H1 (cell line): ENCODE data around the gene JDP2. TPM values are rescaled to one million over a fixed set of nuclear protein-coding genes. Genes with fewer than 3 reads are reported as not detected.

Experiments used
- CTCF ChIA-PET: fragments of 300-600 bp; sonication (Branson Sonifier 250); formaldehyde crosslinking; loops from one replicate; lab custom pipeline; 2021; ENCODE audit not compliant: partially characterized antibody; lab: Charles Lee
- POLR2A ChIA-PET: fragments of 300-600 bp; sonication (Branson Sonifier 250); formaldehyde crosslinking; loops from one replicate; lab custom pipeline; 2021; ENCODE audit warnings: inconsistent platforms; ENCODE audit not compliant: partially characterized antibody; lab: Charles Lee
- DNase-seq, 2 experiments: peaks; one replicate each; pipeline versions ENCODE4 v3.0.0 to v3.0.0-alpha.2; 2010 to 2022; ENCODE audit warnings: low spot score in 2 of 2, low read depth in 1 of 2, mixed read lengths in 1 of 2
- FAIRE-seq: peaks from 2 replicates; lab custom pipeline; 2011; peaks lifted over from hg19 to GRCh38; lab: Jason Lieb, UNC
- H2AFZ ChIP-seq: 2 replicates; pipeline ENCODE4 v1.8.1; 2012; ENCODE audit warnings: low read length, inconsistent platforms
- H2AK5ac ChIP-seq: 2 replicates; pipeline ENCODE4 v1.6.1; 2013; ENCODE audit warnings: low read depth, low read length
- H2BK120ac ChIP-seq: replicated peaks from 2 replicates; pipeline ENCODE3; 2013; ENCODE audit warnings: low read depth, low read length, inconsistent platforms
- H2BK12ac ChIP-seq: 2 replicates; pipeline ENCODE4 v1.6.1; 2013; ENCODE audit warnings: low read depth, low read length
- H2BK15ac ChIP-seq: 2 replicates; pipeline ENCODE4 v1.6.1; 2013; ENCODE audit warnings: low read length
- H2BK20ac ChIP-seq: 2 replicates; pipeline ENCODE4 v1.6.1; 2013; ENCODE audit warnings: low read length
- H2BK5ac ChIP-seq: 2 replicates; pipeline ENCODE4 v1.6.1; 2013; ENCODE audit warnings: low read depth, low read length
- H3K14ac ChIP-seq: 2 replicates; pipeline ENCODE4 v1.6.1; 2013; ENCODE audit warnings: inconsistent platforms; ENCODE audit not compliant: insufficient read length
- H3K18ac ChIP-seq: 2 replicates; pipeline ENCODE4 v1.6.1; 2013; ENCODE audit warnings: low read length; ENCODE audit errors: extremely low read depth
- H3K23ac ChIP-seq: 2 replicates; pipeline ENCODE4 v1.6.1; 2013; ENCODE audit warnings: inconsistent platforms; ENCODE audit not compliant: insufficient read length
- H3K23me2 ChIP-seq: 2 replicates; pipeline ENCODE4 v1.6.1; 2013; ENCODE audit warnings: low read depth, low read length
- H3K27ac ChIP-seq: 2 replicates; pipeline ENCODE4 v1.6.1; 2011; ENCODE audit warnings: low read depth, low read length, inconsistent platforms
- H3K27me3 ChIP-seq, 4 experiments: replicated peaks in 1 of 4; 1 replicate in 1 of 4; 2 replicates in 3 of 4; pipeline versions ENCODE4 v1.6.1 to v1.8.1; 2011 to 2013; ENCODE audit warnings: low read length in 3 of 4, mild to moderate bottlenecking in 3 of 4, inconsistent platforms in 2 of 4, mixed read lengths in 2 of 4, moderate library complexity in 1 of 4; ENCODE audit not compliant: control insufficient read depth in 3 of 4, insufficient read depth in 3 of 4; ENCODE audit errors: extremely low read depth in 1 of 4
- H3K36me3 ChIP-seq, 4 experiments: 2 replicates each; pipeline versions ENCODE4 v1.6.1 to v1.8.1; 2011 to 2013; ENCODE audit warnings: mild to moderate bottlenecking in 4 of 4, low read length in 3 of 4, moderate library complexity in 2 of 4, control low read depth in 1 of 4, inconsistent platforms in 1 of 4; ENCODE audit not compliant: insufficient read depth in 4 of 4, control insufficient read depth in 2 of 4
- H3K4ac ChIP-seq: replicated peaks from 2 replicates; pipeline ENCODE3; 2013; ENCODE audit warnings: low read length, low read depth, mixed read lengths, inconsistent platforms; ENCODE audit not compliant: insufficient read length
- H3K4me1 ChIP-seq, 4 experiments: replicated peaks in 1 of 4; 1 replicate in 1 of 4; 2 replicates in 3 of 4; pipeline versions ENCODE4 v1.6.1 to v1.8.1; 2011 to 2013; ENCODE audit warnings: low read length in 3 of 4, inconsistent platforms in 2 of 4, mixed read lengths in 1 of 4; ENCODE audit not compliant: insufficient read depth in 4 of 4, control insufficient read depth in 3 of 4
- H3K4me2 ChIP-seq, 2 experiments: 2 replicates each; pipeline versions ENCODE4 v1.6.1 to v1.8.1; 2011 to 2013; ENCODE audit warnings: low read depth in 2 of 2, low read length in 2 of 2, control low read depth in 1 of 2, inconsistent platforms in 1 of 2, mild to moderate bottlenecking in 1 of 2; ENCODE audit not compliant: insufficient read depth in 1 of 2
- H3K4me3 ChIP-seq, 4 experiments: fragments of 200-600, 300-600 bp in 1 of 4; sonication (generic), shearing (Covaris generic), sonication (Bioruptor Twin) in 1 of 4; 2 replicates each; pipeline versions ENCODE4 v1.5.1 to v1.8.1; 2011 to 2016; ENCODE audit warnings: low read length in 4 of 4, low read depth in 3 of 4, control low read depth in 2 of 4, inconsistent platforms in 2 of 4, mild to moderate bottlenecking in 2 of 4, mixed read lengths in 1 of 4, moderate library complexity in 1 of 4; ENCODE audit not compliant: insufficient read depth in 2 of 4; ENCODE audit errors: extremely low read depth in 1 of 4
- H3K56ac ChIP-seq: replicated peaks from 2 replicates; pipeline ENCODE3; 2013; ENCODE audit warnings: low read depth, mild to moderate bottlenecking, mixed read lengths, low read length, inconsistent platforms; ENCODE audit not compliant: insufficient read length
- H3K79me1 ChIP-seq: 2 replicates; pipeline ENCODE4 v1.6.1; 2013; ENCODE audit warnings: low read depth, low read length, control low read depth
- H3K79me2 ChIP-seq, 2 experiments: 2 replicates each; pipeline versions ENCODE4 v1.6.1 to v1.8.1; 2012 to 2013; ENCODE audit warnings: low read length in 2 of 2, mild to moderate bottlenecking in 2 of 2, inconsistent platforms in 1 of 2; ENCODE audit not compliant: insufficient read depth in 2 of 2, control insufficient read depth in 1 of 2
- H3K9ac ChIP-seq, 4 experiments: replicated peaks in 1 of 4; 1 replicate in 1 of 4; 2 replicates in 3 of 4; pipeline versions ENCODE4 v1.6.1 to v1.8.1; 2011 to 2013; ENCODE audit warnings: low read depth in 3 of 4, low read length in 3 of 4, control low read depth in 2 of 4, mild to moderate bottlenecking in 2 of 4, moderate library complexity in 2 of 4, inconsistent platforms in 1 of 4; ENCODE audit errors: extremely low read depth in 1 of 4
- H3K9me3 ChIP-seq, 2 experiments: 2 replicates each; pipeline versions ENCODE4 v1.6.1 to v1.8.1; 2012 to 2013; ENCODE audit warnings: mild to moderate bottlenecking in 2 of 2, moderate library complexity in 2 of 2, control low read depth in 1 of 2, inconsistent platforms in 1 of 2, low read depth in 1 of 2, low read length in 1 of 2, mixed read lengths in 1 of 2; ENCODE audit not compliant: insufficient read depth in 2 of 2
- H4K20me1 ChIP-seq, 2 experiments: replicated peaks in 1 of 2; 2 replicates each; pipeline versions ENCODE3 to v1.8.1; 2011 to 2013; ENCODE audit warnings: inconsistent platforms in 2 of 2, low read length in 2 of 2, mild to moderate bottlenecking in 1 of 2; ENCODE audit not compliant: insufficient read depth in 2 of 2, control insufficient read depth in 1 of 2
- H4K5ac ChIP-seq: 2 replicates; pipeline ENCODE4 v1.6.1; 2013; ENCODE audit warnings: low read length, low read depth, mixed read lengths, inconsistent platforms; ENCODE audit not compliant: insufficient read length
- H4K8ac ChIP-seq: 2 replicates; pipeline ENCODE4 v1.8.0; 2013; ENCODE audit warnings: mild to moderate bottlenecking, moderate library complexity, low read length, inconsistent platforms; ENCODE audit not compliant: insufficient read depth; ENCODE audit errors: extremely low read depth
- H4K91ac ChIP-seq: replicated peaks from 2 replicates; pipeline ENCODE3; 2013; ENCODE audit warnings: low read length, mixed read lengths, inconsistent platforms; ENCODE audit not compliant: insufficient read length
- JUN ChIP-seq: IDR thresholded peaks from 2 replicates; pipeline ENCODE4 v1.6.1; 2011; ENCODE audit warnings: low read depth, mild to moderate bottlenecking, improper control_type of control experiment, low read length
- SIX5 ChIP-seq: IDR thresholded peaks from 2 replicates; pipeline ENCODE4 v1.6.1; 2011; ENCODE audit warnings: mild to moderate bottlenecking, low read depth, low read length
- WGBS, 2 experiments: shearing (Covaris generic) in 1 of 2; methylation state at CpG; one replicate each; pipeline versions ENCODE4 v1.1.6 to v1.1.7; 2013 to 2015; ENCODE audit warnings: low lambda C conversion rate in 2 of 2, mixed read lengths in 2 of 2, inconsistent platforms in 1 of 2, low coverage in 1 of 2, missing lambda C conversion rate in 1 of 2; ENCODE audit not compliant: insufficient replicate concordance in 2 of 2, insufficient coverage in 1 of 2, insufficient read length in 1 of 2; ENCODE audit errors: extremely low coverage in 1 of 2, missing lambda C conversion rate in 1 of 2; 5-methylcytosine and 5-hydroxymethylcytosine counted together
- polyA plus RNA-seq, 7 experiments: library from polyadenylated mRNA; depleted of rRNA in 3 of 7; stranded (reverse) in 5 of 7; unstranded in 2 of 7; fragments of >200 nt in 5 of 7; fragments of 200-250 nt in 2 of 7; gene quantifications; 1 replicate in 5 of 7; 2 replicates in 1 of 7; 4 replicates in 1 of 7; pipeline versions ENCODE4 v1.2.1 to v1.2.3, GENCODE V29; 2011 to 2013; ENCODE audit warnings: missing spikeins in 2 of 7, mixed read lengths in 2 of 7
- total RNA-seq: library from RNA; stranded (reverse); fragmentation: NEBNext Ultra II Directional; extraction: Animal tissue kit (Norgen Biotek cat#: 25700); gene quantifications from 2 replicates; pipeline ENCODE4 v1.2.1, GENCODE V29; 2021
- TF ChIP-seq, protein P1 (sequence below): IDR thresholded peaks from 2 replicates; pipeline ENCODE4 v1.6.1; 2012; ENCODE audit warnings: inconsistent platforms

The JDP2 gene
- total and polyA plus RNA-seq, 2 of the 8 experiments (the other 6 are each of a cell fraction or from before 2014, with no cell fraction given): 8.9 to 27.2 TPM

DNA sequence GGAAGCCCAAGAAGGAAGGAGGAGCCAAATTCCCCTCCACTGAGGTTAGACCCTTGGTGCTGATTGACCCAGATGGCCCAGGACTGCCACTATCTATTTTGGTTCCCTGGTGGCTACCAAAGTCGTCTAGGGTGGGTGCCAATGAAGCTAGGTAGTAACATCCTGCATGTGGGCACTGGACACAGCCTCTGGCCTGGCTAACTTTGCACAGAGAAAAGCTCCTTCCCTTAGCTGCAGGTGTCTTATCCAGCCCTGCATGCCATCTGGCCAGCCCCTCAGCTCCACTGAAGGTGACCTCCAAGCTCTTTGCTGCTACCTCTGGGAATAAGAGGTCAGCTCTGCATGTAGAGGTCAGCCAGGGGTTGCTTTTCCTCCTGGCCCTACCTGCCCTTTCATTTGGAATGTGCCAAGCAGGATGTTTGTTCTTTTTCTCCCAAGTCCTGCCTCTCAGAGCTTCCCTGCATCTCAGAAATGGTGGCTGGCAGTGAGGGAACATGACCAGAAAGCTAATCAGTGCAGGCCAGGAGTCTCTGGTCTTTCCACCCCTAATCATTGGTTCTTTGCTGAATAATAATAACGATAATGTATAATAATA, 34.0 kb downstream of the JDP2 start:
- peaks cover 6 to 15% (median 12%) of the 10 kb centered on the region in 4 experiments; a peak in 6 of 7 replicates for H3K4me1 ChIP-seq
- TF ChIP-seq JUN: no peak
- no peak for TF ChIP-seq SIX5
- TF ChIP-seq, protein P1, sequence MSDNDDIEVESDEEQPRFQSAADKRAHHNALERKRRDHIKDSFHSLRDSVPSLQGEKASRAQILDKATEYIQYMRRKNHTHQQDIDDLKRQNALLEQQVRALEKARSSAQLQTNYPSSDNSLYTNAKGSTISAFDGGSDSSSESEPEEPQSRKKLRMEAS: no peak
- TF ChIP-seq, all 59 proteins: peak for 0
- Histone ChIP-seq H2AFZ (no peak overlapping the region), H3K9ac (no peak overlapping the region), H3K23me2 (no peaks in the 10 kb centered on the region), H2AK5ac (no peak overlapping the region), H3K4ac (no peak overlapping the region), H3K36me3 (peaks cover 0 to 17% (median 0%) of the 10 kb centered on the region in 4 experiments; a peak in 2 of 8 replicates), H3K4me2 (no peak overlapping the region), H3K79me2 (peaks cover 0 to 21% of the 10 kb centered on the region in 2 experiments; a peak in 1 of 4 replicates), H4K91ac (no peak overlapping the region), H3K27ac (no peak overlapping the region), H2BK20ac (no peak overlapping the region), H2BK120ac (no peak overlapping the region), H3K27me3 (no peaks in the 10 kb centered on the region), H2BK12ac (no peak overlapping the region), H3K18ac (no peak overlapping the region), H3K79me1 (peaks cover 3% of the 10 kb centered on the region; the same call in 1 of the 2 replicates), H4K20me1 (no peaks in the 10 kb centered on the region), H3K23ac (no peak overlapping the region), H4K8ac (no peak overlapping the region), H2BK15ac (no peak overlapping the region), H3K4me3 (no peak overlapping the region), H3K14ac (no peak overlapping the region), H2BK5ac (no peak overlapping the region), H4K5ac (no peak overlapping the region), H3K9me3 (no peaks in the 10 kb centered on the region), H3K56ac (no peak overlapping the region)
- POLR2A ChIA-PET: interaction anchor here (0.8 to 1.6 kb wide), 5 partner anchors 8 to 37 kb away, joined by 3 to 4 read pairs (median 4); partner anchors contain the start of gene JDP2
- 89% methylated on average over 2 of the region's 2 CpGs; no CpG with 5 or more reads in 1 of the 2 experiments for WGBS, 2 experiments
- CTCF ChIA-PET: interaction anchor here (0.6 to 1.7 kb wide), 5 partner anchors 12 to 82 kb away, joined by 3 to 7 read pairs (median 3); no protein-coding TSS in a partner anchor
- FAIRE-seq (no peak), DNase-seq (no peak)
